OCI-M2 (cell line): ENCODE data around the gene RPTOR.
"Not testable (repeated sequence)": the region's sequence is repeated elsewhere in the genome, so short reads cannot be mapped to it uniquely, and the experiment has no call there.

ENCODE experiments used
- DNase-seq: peaks from one replicate; lab custom pipeline; 2025; ENCODE audit not compliant: unreplicated experiment; lab: John Stamatoyannopoulos, UW

The RPTOR gene

DNA sequence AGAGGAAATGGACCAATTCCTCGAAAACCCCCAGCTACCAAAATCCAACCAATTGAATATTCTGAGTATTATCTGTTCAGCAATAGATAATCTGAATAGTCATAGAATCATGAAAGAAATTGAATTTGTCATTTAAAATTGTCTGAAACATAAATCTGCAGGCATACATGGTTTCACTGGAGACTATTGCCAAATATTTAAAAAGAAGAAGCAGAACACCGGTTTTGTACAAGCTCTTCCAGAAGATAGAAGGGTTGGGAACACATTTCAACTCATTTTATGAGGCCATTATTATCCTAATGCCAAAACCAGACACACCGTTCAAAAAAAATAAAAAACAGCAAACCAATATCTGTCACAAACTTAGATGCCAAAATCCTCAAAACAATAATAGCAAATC lies 195.5 kb downstream of the RPTOR start:
- no peak for DNase-seq

DNA sequence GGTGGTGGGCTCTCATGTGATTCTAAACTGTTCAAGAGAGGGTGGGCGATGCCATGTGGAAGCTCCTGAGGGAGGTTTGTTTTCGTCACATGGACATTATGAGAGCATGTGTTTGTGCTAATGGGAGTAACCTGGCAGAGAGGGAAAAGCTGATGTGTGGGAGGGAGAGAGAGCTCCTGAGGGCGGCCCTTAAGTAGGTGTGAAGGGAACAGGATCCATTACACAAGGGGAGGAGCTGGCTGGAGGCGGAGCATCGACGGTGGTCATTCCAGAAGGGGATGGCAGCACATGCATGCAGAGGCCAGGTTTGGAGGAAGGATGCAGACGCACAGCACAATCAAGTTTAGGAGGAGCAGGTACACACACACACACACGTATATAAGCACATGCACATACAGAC lies 197.5 kb downstream of the RPTOR start:
- no peak for DNase-seq

DNA sequence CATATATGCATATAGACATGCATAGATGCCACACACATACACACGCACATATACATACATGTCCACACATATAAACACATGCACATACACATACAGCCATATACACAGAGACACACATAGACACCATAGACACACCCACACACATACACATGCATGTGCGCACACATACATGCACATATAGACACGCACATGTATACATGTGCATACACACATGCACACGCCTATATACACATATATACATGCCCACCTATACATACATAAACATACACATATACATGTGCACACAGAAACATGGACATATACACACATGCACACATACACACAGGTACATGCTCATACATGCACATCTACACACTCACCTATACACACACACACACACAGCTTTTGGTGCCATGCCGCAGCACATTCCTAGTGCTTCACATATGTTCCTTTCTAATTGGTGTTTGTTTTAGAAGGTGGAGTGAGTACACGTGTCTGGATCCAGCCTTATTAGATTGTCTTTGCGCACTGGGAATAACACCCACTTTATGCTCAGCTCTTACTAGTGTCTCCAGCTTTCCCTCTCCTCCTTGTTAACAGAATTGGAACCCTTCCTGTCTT lies 198.0 kb downstream of the RPTOR start:
- DNase-seq = no peak

DNA sequence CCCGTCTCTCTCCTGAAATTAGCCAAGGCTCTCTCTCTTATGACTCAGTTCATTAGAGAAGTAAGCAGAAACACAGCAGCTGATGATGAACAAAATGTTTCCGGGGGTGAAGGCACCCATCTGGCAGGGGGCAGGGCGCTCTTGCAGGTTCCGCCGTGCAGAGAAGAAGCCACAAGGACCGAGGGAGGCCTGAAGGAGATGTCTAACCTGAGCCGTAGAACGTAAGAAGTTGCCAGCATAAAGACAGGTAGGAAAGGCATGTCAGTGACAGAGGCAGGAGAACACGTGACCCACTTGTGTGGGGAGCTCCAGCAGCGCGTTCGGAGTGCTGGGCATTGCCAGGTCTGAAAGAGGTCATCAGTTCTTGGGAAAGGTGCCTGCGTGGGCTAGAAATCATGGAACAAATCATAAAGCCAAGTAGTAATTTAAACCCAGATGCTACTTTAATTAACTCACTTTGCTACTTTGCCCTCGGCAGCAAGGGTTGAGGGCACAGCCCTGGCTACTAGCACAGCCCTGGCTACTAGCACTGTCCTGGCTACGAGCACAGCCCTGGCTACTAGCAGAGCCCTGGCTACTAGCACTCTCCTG lies 198.6 kb downstream of the RPTOR start:
- DNase-seq = no peak

DNA sequence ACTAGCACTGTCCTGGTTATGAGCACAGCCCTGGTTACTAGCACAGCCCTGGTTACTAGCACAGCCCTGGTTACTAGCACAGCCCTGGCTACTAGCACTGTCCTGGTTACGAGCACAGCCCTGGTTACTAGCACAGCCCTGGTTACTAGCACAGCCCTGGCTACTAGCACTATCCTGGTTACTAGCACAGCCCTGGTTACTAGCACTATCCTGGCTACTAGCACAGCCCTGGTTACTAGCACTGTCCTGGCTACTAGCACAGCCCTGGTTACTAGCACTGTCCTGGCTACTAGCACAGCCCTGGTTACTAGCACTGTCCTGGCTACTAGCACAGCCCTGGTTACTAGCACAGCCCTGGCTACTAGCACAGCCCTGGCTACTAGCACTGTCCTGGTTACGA lies 199.3 kb downstream of the RPTOR start:
- DNase-seq = not testable (repeated sequence)

DNA sequence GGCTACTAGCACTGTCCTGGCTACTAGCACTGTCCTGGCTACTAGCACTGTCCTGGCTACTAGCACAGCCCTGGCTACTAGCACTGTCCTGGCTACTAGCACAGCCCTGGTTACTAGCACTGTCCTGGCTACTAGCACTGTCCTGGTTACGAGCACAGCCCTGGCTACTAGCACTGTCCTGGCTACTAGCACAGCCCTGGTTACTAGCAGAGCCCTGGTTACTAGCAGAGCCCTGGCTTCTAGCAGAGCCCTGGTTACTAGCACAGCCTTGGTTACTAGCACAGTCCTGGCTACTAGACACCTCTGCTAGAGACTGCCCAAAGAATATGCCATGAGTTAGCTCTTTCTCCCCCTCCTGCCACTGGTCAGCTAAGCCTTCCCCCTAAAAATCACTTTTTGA lies 200.1 kb downstream of the RPTOR start:
- DNase-seq = not testable (repeated sequence)

DNA sequence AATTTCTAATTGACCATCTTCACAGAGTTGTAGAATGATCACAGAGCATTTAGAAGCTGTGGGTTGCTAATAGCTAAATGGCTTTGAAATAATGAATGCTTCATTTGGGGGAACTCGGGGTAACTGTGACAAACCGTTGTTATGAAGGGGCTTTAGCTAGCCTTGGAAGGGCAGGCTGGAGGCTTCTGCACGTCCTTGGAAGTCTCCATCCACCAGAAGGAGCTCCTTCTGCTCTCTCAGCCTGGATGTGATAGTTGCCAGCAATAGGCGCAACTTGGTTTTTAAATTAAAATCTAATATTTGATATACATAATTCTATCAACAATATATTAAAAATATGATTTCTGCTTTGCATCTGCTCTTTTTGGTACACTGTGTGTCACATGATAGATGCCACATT lies 200.5 kb downstream of the RPTOR start:
- DNase-seq = no peak

DNA sequence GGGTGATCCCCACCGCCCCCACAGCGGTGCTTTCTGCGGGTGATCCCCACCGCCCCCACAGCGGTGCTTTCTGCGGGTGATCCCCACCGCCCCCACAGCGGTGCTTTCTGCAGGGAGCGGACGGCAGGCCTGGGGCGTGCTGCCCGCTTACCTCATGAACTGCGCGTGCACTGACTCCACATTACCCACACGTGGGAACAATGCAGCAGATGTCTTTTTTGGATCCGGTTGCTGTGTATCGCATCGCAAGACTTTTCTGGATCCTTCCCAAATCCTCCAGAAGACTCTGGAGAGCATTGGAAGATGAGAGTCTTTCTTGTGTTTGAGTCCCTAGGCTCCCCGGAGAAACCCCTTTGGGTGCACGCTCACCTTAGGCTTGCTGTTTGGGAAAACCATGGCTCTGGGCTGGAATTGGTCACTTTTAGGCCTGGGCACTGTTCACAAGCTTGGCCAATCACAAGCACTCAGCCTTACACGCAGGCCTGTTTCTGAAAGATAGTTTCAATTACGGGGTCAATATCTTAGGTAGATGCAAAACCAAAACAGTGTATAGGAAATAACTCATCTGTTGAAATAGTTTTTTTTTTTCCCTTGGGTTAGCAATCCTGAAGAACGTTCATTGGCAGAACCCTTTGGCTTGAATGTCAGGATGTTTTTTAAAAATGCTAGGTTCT lies 201.8 kb downstream of the RPTOR start:
- no peak for DNase-seq

DNA sequence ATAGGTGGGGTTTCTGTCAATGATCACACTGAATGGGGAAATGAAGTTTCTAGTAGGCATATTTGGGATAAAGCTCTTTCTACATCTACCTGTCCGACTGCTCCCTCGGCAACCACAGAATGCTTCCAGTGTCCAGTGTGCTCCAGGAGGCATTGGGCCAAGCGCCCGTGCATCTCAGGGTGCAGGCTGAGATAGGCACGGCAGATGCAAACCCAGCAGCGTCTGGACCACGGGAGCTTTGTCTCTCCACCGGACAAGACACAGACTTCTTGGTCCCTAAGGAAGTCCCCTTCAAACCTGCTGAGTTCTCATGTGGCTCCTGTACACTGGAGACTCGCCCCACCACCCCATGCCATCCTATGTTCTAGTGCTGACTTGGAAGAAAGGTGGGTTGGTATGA lies 202.8 kb downstream of the RPTOR start:
- DNase-seq = no peak

DNA sequence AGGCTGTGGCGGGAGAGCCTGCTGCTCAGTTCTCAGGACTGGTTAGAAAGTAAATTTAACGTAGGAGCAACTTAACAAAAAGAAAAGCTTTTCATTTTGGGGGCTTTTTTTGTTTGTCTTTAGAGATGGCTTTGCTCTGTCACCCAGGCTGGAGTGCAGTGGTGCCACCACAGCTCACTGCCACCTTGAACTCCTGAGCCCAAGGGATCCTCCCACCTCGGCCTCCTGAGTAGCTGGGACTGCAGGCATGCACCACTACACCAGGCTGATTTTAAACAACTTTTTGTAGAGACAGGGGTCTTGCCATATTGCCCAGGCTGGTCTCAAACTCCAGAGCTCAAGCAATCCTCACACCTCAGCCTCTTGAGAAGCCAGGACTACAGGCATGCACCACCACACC lies 205.0 kb downstream of the RPTOR start:
- no peak for DNase-seq

DNA sequence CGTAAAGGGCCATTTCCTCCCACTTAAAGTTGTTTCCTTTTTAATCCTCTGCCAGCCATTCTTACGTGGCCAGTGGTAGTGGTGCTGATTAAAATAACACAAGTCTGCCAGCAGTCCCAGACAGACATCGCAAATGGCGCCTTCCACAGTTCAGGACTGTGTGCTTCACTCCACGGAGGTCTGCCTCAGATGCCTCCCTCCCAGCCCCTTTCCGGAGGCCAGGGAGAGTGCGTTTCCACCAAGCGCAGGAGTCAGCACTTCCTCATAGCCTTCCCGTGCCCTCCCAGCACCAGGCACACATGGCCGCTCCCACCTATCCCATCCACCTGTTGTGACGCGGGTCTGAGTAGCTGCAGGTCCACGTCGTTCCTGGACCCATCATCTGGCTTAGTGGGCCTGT lies 205.6 kb downstream of the RPTOR start:
- no peak for DNase-seq

DNA sequence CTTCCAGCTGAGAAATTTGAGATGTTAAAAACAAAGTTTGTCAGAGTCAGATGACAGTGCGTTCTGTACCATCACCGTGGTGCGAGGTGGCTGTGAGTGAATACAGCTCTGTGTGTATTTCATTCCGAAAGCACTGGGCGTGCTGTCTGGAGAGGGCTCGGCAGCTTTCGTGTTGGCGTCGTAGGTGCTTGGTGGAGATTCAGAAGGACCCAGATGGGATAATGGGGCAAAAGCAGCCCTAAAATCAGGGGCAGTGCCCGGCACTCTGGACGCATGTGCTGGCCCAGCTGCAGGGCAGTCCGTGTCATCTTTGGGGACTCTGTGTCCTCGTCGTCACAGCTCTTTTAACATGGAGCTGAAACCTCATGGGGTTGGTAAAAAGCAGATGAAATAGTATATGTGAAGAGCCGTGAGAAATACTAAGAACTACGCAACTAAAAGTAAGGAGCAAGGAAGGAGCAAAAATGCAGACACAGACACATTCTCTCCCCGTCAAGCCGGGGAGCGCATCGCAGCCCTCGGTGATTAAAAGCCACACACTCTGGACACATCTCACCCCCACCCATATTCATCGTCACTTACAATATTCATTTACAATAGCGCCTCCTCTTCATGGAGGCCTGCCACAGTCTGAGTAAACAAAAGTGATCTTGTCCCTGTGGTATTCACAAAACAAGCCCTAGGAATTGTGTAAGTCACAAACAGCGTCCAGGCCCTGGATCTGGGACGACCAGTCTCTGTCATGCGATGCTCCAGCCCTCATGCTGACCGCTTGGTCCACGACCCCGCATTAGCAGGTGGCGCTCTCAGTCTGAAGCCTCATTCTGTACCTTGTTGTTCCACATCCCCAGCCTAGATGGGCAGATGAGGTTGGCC lies 206.7 kb downstream of the RPTOR start:
- no peak for DNase-seq

DNA sequence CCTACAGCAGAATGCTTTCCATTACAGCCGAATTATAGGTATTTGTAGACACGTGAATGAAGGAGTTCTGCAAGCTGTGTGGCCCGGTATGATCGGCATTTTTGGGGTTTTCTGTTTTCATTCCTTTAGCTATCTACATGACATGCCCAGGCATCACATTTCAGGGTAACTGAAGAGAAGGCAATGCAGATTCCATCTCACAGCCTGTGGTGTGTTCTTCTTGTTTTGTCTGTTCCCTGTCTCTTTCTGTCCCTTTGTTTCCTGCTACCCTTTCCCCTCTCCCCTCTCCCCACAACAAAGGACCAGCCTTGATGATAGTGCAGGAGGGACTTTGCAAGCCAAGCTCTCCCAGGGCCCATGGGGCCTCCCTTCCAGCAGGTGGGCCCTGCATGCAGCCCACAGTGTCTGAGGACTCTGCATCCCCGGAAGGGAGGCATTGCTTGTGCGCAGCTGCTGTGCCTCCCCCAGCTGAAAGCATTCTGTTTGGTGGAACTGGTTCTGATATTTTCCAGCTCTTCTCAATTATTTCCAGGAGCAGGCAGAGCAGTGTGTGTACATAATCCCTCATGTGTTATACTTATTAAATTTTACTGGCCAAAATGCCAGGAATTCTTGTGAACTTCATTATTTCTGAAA lies 207.4 kb downstream of the RPTOR start:
- DNase-seq = no peak

DNA sequence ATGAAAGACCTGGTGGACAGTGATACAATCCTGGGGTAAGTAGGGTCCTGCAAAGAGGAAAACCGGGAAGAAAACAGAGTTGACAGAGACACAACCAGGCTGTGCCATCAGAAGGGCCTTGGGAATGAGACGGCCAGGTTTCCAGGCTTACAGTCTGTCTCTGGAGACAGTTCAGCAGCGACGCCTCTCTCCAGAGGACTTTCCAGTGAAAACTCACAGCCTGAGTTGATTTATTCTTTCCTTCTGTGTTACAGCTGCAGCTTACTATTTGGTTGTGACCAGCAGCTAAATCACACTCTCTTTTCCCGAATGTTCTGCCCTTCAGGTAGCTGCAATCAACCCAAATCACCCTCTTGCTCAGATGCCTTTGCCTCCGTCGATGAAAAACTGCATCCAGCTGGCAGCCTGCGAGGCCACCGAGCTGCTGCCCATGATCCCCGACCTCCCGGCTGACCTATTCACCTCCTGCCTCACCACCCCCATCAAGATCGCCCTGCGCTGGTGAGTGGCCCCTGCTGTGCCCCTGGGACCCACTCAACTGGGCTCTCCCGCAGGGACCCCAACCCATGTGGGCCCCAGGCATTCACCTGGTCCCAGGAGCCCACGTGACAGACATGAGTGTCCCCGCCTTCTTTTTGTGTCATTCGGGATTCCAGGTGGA lies 209.2 kb downstream of the RPTOR start:
- DNase-seq = no peak

DNA sequence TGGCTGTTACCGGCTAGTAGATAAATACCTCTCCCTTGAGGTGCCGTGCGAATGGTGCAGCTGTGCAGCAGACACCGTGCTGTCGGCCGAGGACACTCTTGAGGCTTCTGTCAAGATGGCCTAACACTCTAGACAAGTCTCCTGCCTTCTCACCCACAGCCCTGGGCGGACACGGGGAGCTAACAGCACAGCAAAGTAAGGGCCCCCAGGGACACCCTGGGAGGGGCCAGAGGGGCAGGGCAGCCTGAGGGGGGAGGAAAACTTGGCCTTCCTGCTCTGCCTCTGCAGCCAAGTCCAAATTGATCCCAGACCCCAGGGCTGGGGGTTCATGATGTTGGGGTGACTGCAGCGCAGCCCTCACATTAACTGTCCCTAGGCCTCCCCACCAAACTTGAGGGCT lies 210.2 kb downstream of the RPTOR start:
- DNase-seq = no peak

DNA sequence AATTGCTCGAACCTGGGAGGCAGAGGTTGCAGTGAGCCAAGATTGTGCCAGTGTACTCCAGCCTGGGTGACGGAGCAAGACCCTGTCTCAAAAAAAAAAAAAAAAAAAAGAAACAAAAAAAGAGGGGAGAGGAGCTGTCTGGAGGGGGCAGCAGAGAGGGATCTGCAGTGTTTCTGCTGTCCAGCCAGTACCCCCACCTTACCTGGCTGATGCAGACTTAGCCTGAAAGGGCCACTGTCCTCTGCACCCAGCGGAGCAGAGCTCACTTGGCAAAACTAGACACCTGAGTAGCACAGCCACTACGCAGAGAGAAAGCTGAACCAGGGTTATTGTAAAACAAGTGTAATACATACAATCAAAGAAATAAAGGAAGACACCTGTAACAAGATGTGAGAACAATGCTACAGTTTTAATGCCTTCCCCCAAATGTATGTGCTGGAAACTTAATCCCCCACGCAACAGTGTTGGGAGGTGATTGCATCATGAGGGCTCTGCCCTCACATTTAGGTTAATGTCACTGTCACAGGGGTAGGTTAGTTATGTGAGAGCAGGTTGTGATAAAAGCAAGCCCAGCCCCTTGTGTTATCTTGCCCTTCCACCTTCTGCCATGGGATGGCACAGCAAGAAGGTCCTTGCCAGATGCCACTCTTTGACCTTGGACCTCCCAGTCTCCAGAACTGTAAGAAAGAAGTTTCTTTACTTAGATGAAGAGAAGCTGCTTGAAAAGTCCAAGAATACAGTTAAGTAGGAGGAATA lies 211.2 kb downstream of the RPTOR start:
- no peak for DNase-seq

DNA sequence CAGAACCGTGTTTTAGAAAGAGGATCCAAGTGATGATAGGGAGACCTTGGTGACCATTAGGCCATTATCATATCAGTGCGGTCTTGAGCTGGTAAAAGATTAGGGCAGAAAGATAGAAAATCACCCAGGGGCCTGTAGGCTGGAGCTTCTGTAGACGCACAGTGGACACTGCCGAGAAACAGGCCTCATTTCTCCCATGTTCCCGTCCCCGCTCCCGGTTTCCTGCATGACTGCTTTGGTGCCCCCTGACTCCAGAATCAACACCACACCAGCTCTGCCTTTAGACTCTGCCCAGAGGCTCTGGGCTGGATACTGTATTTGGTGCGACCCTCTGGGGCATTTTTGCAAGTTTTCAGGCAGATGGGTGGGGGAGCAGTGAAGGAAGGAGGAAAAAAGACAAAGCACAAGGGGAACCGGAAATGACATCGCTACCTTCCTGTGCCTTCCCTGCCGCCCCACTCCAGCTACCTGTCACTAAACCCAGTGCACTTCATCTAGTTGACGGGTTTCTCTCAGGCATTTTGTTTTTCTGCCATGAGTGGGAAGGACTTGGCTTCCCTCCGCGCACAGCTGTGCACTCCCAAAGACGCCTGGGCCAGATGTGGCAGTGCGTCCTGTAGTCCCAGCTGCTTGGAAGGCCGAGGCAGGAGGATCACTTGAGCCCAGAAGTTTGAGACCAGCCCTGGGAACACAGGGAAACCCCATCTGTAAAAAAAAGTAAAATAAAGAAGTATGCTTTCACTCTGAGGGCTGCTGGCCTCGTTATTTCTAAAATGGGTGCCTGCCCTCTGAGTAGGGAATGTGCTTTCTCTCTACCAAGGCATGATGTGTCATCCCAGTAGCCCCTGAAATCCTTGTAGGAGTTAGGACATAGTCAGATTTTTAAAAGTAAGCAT lies 214.1 kb downstream of the RPTOR start:
- no peak for DNase-seq

DNA sequence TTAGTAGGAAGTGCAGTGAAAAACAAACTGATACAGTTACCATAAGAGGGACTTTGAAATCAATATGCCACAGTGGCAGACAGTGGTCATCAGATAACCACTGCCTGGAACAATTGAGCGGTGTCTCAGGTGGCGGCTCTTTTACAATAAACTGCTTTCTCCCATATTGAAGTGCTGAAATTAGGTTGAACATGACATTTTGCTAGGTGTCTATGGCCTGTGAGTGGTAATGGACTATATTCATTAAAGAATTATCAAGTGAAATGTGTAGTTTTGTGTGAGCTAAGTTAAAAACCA lies 214.7 kb downstream of the RPTOR start:
- no peak for DNase-seq

DNA sequence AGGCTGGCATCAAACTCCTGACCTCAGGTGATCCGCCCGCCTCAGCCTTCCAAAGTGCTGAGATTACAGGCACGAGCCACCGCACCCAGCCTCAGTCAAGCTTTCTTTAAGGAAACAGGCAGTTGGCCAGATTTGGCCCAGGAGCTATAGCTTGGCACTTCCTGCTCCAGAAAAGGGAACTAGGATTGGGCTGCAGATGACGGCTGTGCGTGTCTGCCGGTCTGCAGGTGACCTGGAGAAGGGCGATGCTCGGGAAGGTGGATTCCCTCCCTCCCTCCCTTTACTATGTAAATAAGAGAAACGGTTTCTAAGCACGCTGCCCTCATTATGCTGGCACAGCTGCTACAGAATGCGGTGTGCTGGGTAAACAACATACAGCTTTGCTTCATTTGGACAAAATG lies 215.9 kb downstream of the RPTOR start:
- no peak for DNase-seq
